GM12878 (cell line): ENCODE measurements around the gene RGP1. TPM values are rescaled to one million over a fixed set of nuclear protein-coding genes. Genes with fewer than 3 reads are reported as not detected.

Experiments used
- ATAC-seq: fragments of 200-7000 bp; cut with Tn5 transposase; 3 replicates; pipeline ENCODE4 v1.9.1; 2020; ENCODE audit warnings: mild to moderate bottlenecking, moderate library complexity
- BruUV-seq: library from RNA; stranded (reverse); fragments of 400-500 nt; replicated peaks from 2 replicates; lab custom pipeline; 2021; lab: Mats Ljungman, UMichigan
- CTCF ChIA-PET: fragments of 300-600 bp; sonication (Branson Sonifier 250); formaldehyde crosslinking; extraction: SDS; loops from one replicate; lab custom pipeline; 2021; ENCODE audit warnings: inconsistent platforms; lab: Yijun Ruan, JAX
- POLR2A ChIA-PET: fragments of 350-600 bp; formaldehyde crosslinking; extraction: SDS; loops from one replicate; lab custom pipeline; 2021; ENCODE audit warnings: inconsistent platforms; lab: Charles Lee
- RAD21 ChIA-PET: fragments of 300-600 bp; sonication (Branson Sonifier 250); formaldehyde crosslinking; loops from one replicate; lab custom pipeline; 2023; ENCODE audit warnings: antibody characterized with exemption; ENCODE audit not compliant: unreplicated experiment; lab: Charles Lee
- SMC1A ChIA-PET: fragments of 300-600 bp; sonication (Branson Sonifier 250); formaldehyde crosslinking; loops from one replicate; lab custom pipeline; 2023; ENCODE audit not compliant: unreplicated experiment, uncharacterized antibody; lab: Charles Lee
- DNase-seq: peaks from one replicate; pipeline ENCODE4 v3.0.0-alpha.2; 2011; ENCODE audit warnings: low read depth, low spot score
- FAIRE-seq: peaks from 3 replicates; lab custom pipeline; 2011; peaks lifted over from hg19 to GRCh38; lab: Jason Lieb, UNC
- H2AFZ ChIP-seq: 2 replicates; pipeline ENCODE4 v1.6.0; 2011; ENCODE audit warnings: low read depth, low read length, control low read depth; ENCODE audit not compliant: control insufficient read depth
- H3K27ac ChIP-seq: 2 replicates; pipeline ENCODE4 v1.5.1; 2011; ENCODE audit warnings: control low read depth; ENCODE audit not compliant: control insufficient read depth, insufficient read depth
- H3K27me3 ChIP-seq, 2 experiments: replicated peaks in 1 of 2; 2 replicates each; pipeline versions ENCODE4 v1.6.0 to v1.6.1; 2011; ENCODE audit warnings: low read length in 1 of 2; ENCODE audit not compliant: control insufficient read depth in 2 of 2, insufficient read depth in 2 of 2
- H3K36me3 ChIP-seq, 2 experiments: 2 replicates each; pipeline ENCODE4 v1.5.1; 2011; ENCODE audit warnings: low read length in 1 of 2; ENCODE audit not compliant: control insufficient read depth in 2 of 2, insufficient read depth in 2 of 2
- H3K4me1 ChIP-seq: 2 replicates; pipeline ENCODE4 v1.6.1; 2011; ENCODE audit warnings: mild to moderate bottlenecking, low read length, moderate library complexity, mixed read lengths; ENCODE audit not compliant: control insufficient read depth, insufficient read depth
- H3K4me2 ChIP-seq: 2 replicates; pipeline ENCODE4 v1.6.0; 2011; ENCODE audit warnings: control low read depth; ENCODE audit not compliant: control insufficient read depth, insufficient read depth
- H3K4me3 ChIP-seq: fragments of 200-600 bp; sonication (generic); 2 replicates; pipeline ENCODE4 v1.5.1; 2016
- H3K79me2 ChIP-seq: 2 replicates; pipeline ENCODE4 v1.6.0; 2011; ENCODE audit warnings: low read length; ENCODE audit not compliant: control insufficient read depth, insufficient read depth
- H3K9ac ChIP-seq: 2 replicates; pipeline ENCODE4 v1.8.0; 2011; ENCODE audit warnings: low read length, control low read depth, mixed read lengths; ENCODE audit not compliant: control insufficient read depth, insufficient read depth
- H3K9me3 ChIP-seq: replicated peaks from 3 replicates; pipeline ENCODE4 v1.5.1; 2011; ENCODE audit warnings: mild to moderate bottlenecking, low read length; ENCODE audit not compliant: control insufficient read depth, insufficient read depth
- H4K20me1 ChIP-seq: 2 replicates; pipeline ENCODE4 v1.6.0; 2011; ENCODE audit not compliant: control insufficient read depth, insufficient read depth
- ATF7 ChIP-seq: fragments of 450-650 bp; IDR thresholded peaks from 2 replicates; pipeline ENCODE4 v1.6.1; 2016; ENCODE audit warnings: low read depth, mild to moderate bottlenecking
- CEBPB ChIP-seq, 2 experiments: fragments of 150-350 bp in 1 of 2; IDR thresholded peaks; 2 replicates each; pipeline ENCODE4 v1.6.1; 2012 to 2014; ENCODE audit warnings: low read depth in 2 of 2, low read length in 2 of 2, borderline replicate concordance in 1 of 2, inconsistent platforms in 1 of 2
- GATAD2B ChIP-seq: fragments of 450-650 bp; conservative IDR thresholded peaks from 2 replicates; pipeline ENCODE4 v1.6.1; 2017; ENCODE audit warnings: low read depth, mild to moderate bottlenecking, moderate library complexity
- HDAC6 ChIP-seq: fragments of 200-600 bp; sonication (generic); IDR thresholded peaks from one replicate; pipeline ENCODE4 v1.8.0; 2017; ENCODE audit warnings: antibody characterized with exemption; ENCODE audit not compliant: unreplicated experiment
- HDGF ChIP-seq: fragments of 450-650 bp; IDR thresholded peaks from 2 replicates; pipeline ENCODE4 v1.6.1; 2016; ENCODE audit warnings: antibody characterized with exemption
- NBN ChIP-seq: fragments of 450-650 bp; IDR thresholded peaks from 2 replicates; pipeline ENCODE4 v1.6.1; 2016
- NFXL1 ChIP-seq: fragments of 450-650 bp; IDR thresholded peaks from 2 replicates; pipeline ENCODE4 v1.6.1; 2017; ENCODE audit warnings: antibody characterized with exemption, mild to moderate bottlenecking, borderline replicate concordance
- NR2F1 ChIP-seq: fragments of 450-650 bp; conservative IDR thresholded peaks from 2 replicates; pipeline ENCODE4 v1.6.1; 2017; ENCODE audit warnings: mild to moderate bottlenecking
- RAD21 ChIP-seq: IDR thresholded peaks from 2 replicates; pipeline ENCODE4 v1.6.1; 2011; ENCODE audit warnings: mild to moderate bottlenecking, low read depth, low read length, moderate library complexity; ENCODE audit not compliant: insufficient read depth
- RAD51 ChIP-seq: fragments of 450-650 bp; IDR thresholded peaks from 2 replicates; pipeline ENCODE4 v1.6.1; 2016; ENCODE audit warnings: moderate library complexity, mild to moderate bottlenecking, inconsistent platforms
- TAF1 ChIP-seq: IDR thresholded peaks from 2 replicates; pipeline ENCODE4 v1.6.1; 2011; ENCODE audit warnings: mild to moderate bottlenecking, low read depth, low read length, borderline replicate concordance
- TCF12 ChIP-seq: IDR thresholded peaks from 2 replicates; pipeline ENCODE4 v1.6.1; 2011; ENCODE audit warnings: low read depth, mild to moderate bottlenecking, low read length
- WGBS: methylation state at CpG from one replicate; pipeline ENCODE4 v1.1.6; 2016; ENCODE audit warnings: low lambda C conversion rate; ENCODE audit not compliant: insufficient replicate concordance, insufficient coverage; ENCODE audit errors: missing lambda C conversion rate; 5-methylcytosine and 5-hydroxymethylcytosine counted together
- in situ Hi-C: fragments of 300-500 bp; cut with MboI; formaldehyde crosslinking; loops from 9 replicates; pipeline ENCODE4 v1.14.3; 2018; ENCODE audit warnings: mixed read lengths
- intact Hi-C: fragments of 100-400 bp; cut with micrococcal nuclease; formaldehyde crosslinking; loops from one replicate; pipeline ENCODE4 v1.14.2; 2022; ENCODE audit not compliant: unreplicated experiment
- polyA plus RNA-seq, 11 experiments: library from polyadenylated mRNA; depleted of rRNA in 4 of 11; unstranded in 6 of 11; stranded (reverse) in 5 of 11; fragments of >200 nt; fragmentation: Nextera tagmentation in 4 of 11; fragmentation: Illumina TruSeq in 1 of 11; extraction: Ambion mirVana in 4 of 11; extraction: Trizol in 1 of 11; gene quantifications; 1 replicate in 1 of 11; 2 replicates in 10 of 11; pipeline versions ENCODE4 v1.2.1 to v1.2.3, GENCODE V29; 2011 to 2016; ENCODE audit warnings: inconsistent platforms in 2 of 11, missing spikeins in 2 of 11, low read depth in 1 of 11
- total RNA-seq, 4 experiments: library from RNA; depleted of rRNA in 3 of 4; stranded (reverse); fragments of >200 nt in 3 of 4; fragmentation: Illumina TruSeq in 1 of 4; extraction: Trizol in 1 of 4; gene quantifications; 2 replicates each; pipeline versions ENCODE4 v1.2.1 to v1.2.3, GENCODE V29; 2013 to 2021

The RGP1 gene
- total and polyA plus RNA-seq, 10 of the 15 experiments (the other 5 are each of a cell fraction or from before 2014, with no cell fraction given): 0.44 to 14.9 (median 7.4) TPM

- 67% methylated on average over 3 of the region's 3 CpGs for WGBS
- H3K4me3 ChIP-seq: peak overlapping the region; percentile 87
- peaks cover 22% of the 10 kb centered on the region for H3K4me1 ChIP-seq
- ATAC-seq (no peak), FAIRE-seq (no peak), DNase-seq (no peak)
- peak overlapping the region; percentile 42 for H3K27ac ChIP-seq
- ChIA-PET SMC1A (interaction anchor here (1.4 to 3.2 kb wide), 3 partner anchors 10 to 32 kb away, joined by 6 to 19 read pairs (median 11); partner anchors contain the start of genes GBA2 and RGP1), CTCF (interaction anchor here (0.8 to 2.3 kb wide), 12 partner anchors 9 to 68 kb away, joined by 3 to 7 read pairs (median 3); partner anchors contain the start of genes CREB3, RGP1, SPAG8 and TLN1), RAD21 (interaction anchor here (0.8 kb wide), 1 partner anchor 68 kb away, joined by 3 read pairs; no protein-coding TSS in a partner anchor), POLR2A (interaction anchor here (0.5 to 1.6 kb wide), 4 partner anchors 10 to 100 kb away, joined by 3 to 13 read pairs (median 4); partner anchors contain the start of genes CCDC107, CREB3, RMRP and TLN1)
- peaks cover 0 to 3% of the 10 kb centered on the region in 2 experiments; a peak in 2 of 4 replicates for H3K36me3 ChIP-seq
- H3K27me3 ChIP-seq: no peaks in the 10 kb centered on the region
- no peaks in the 10 kb centered on the region for H4K20me1 ChIP-seq
- intact Hi-C loops: loop anchor here (1.0 kb wide), 1 partner anchor 57 kb away; the partner anchor contains the start of gene HINT2
- in situ Hi-C loops: no loop called here
- H2AFZ ChIP-seq: no peak overlapping the region
- peaks cover 33% of the 10 kb centered on the region for H3K79me2 ChIP-seq
- H3K9me3 ChIP-seq: no peaks in the 10 kb centered on the region
- TSS peak; percentile 33 for BruUV-seq
- peak overlapping the region; percentile 90 for H3K4me2 ChIP-seq
- H3K9ac ChIP-seq: peak overlapping the region; percentile 97
- TF ChIP-seq GATAD2B (no peak), TCF12 (no peak), HDAC6 (no peak), ATF7 (no peak), CEBPB (IDR thresholded peaks at IDR 0.05; ENCODE audit: borderline replicate concordance in 1 of 2, low read depth in 2 of 2, low read length in 2 of 2) (no peak), RAD21 (no peak), NBN (no peak), NFXL1 (no peak), TAF1 (no peak), RAD51 (no peak), HDGF (no peak), NR2F1 (no peak)
Observed at GRCh38 chr9:35758475-35759050, 9.5 kb downstream of the RGP1 start.
